ENCODE data around the gene AMPD3. TPM values are rescaled to one million over a fixed set of nuclear protein-coding genes. Genes with fewer than 3 reads are reported as not detected.

AMPD3 gene
- total and polyA plus RNA-seq, 2 donors (not counting 3 experiments of a cell fraction or from before 2014, with no cell fraction given) = 1.4 to 2.5 TPM

DNA sequence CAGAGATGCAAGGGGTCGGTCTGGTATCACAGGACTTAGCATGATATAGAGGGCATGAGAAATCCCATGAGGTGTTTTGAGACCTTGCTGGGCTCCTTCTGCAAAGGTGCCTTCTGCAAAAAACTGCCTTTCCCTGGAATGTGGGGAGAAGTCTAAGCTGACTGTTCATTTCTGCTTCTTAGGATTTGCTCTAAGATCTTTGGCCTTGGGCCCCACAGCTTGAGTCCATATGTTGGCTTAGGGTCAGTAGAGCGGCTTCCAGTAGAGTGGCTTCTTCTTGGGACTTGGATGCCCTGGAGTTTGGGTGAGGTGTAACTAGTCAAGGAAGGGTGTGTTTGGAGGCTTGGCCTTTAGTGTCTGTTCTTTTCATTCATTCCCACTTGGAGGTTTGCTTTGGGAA lies 37.0 kb downstream of the AMPD3 start:
- H4K20me1 ChIP-seq (replicated peaks; ENCODE audit: control insufficient read depth, extremely low read depth, insufficient read depth, low read length) = no peaks in the 10 kb centered on the region
- H2AFZ ChIP-seq (ENCODE audit: low read depth, low read length) = no peak overlapping the region
- dilution Hi-C loops (cut with MboI; ENCODE audit: extremely low pct_ligation_motif_present, low sequenced_read_pairs) (no loop called here), intact Hi-C loops (cut with micrococcal nuclease) (no loop called here)
- no peak overlapping the region for H3K27ac ChIP-seq (ENCODE audit: insufficient read depth, low read depth, low read length)
- no peak for TF ChIP-seq MYC (IDR thresholded peaks at IDR 0.05; ENCODE audit: low read depth, low read length)
- TF ChIP-seq GATA2 (IDR thresholded peaks at IDR 0.05; ENCODE audit: insufficient read depth, insufficient read length, low read depth, low read length) = no peak
- TF ChIP-seq POLR2AphosphoS5 (IDR thresholded peaks at IDR 0.05; ENCODE audit: insufficient read depth, low read depth, low read length) = no peak
- TF ChIP-seq, protein P1, sequence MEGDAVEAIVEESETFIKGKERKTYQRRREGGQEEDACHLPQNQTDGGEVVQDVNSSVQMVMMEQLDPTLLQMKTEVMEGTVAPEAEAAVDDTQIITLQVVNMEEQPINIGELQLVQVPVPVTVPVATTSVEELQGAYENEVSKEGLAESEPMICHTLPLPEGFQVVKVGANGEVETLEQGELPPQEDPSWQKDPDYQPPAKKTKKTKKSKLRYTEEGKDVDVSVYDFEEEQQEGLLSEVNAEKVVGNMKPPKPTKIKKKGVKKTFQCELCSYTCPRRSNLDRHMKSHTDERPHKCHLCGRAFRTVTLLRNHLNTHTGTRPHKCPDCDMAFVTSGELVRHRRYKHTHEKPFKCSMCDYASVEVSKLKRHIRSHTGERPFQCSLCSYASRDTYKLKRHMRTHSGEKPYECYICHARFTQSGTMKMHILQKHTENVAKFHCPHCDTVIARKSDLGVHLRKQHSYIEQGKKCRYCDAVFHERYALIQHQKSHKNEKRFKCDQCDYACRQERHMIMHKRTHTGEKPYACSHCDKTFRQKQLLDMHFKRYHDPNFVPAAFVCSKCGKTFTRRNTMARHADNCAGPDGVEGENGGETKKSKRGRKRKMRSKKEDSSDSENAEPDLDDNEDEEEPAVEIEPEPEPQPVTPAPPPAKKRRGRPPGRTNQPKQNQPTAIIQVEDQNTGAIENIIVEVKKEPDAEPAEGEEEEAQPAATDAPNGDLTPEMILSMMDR (IDR thresholded peaks at IDR 0.05; ENCODE audit: extremely low read depth in 1 of 2, insufficient read depth in 1 of 2, low read depth in 1 of 2, low read length in 2 of 2) = no peak
- TF ChIP-seq FOS (IDR thresholded peaks at IDR 0.05; ENCODE audit: borderline replicate concordance, insufficient read depth, low read length) = no peak
- TF ChIP-seq EZH2 (IDR thresholded peaks at IDR 0.05; ENCODE audit: borderline replicate concordance, low read depth, low read length, severe bottlenecking) = no peak
- TF ChIP-seq POLR2A (IDR thresholded peaks at IDR 0.05; ENCODE audit: low read depth, low read length) = no peak
- no peak for TF ChIP-seq JUN (IDR thresholded peaks at IDR 0.05; ENCODE audit: borderline replicate concordance, insufficient read depth, insufficient read length, low read depth)
- TF ChIP-seq, protein P2, sequence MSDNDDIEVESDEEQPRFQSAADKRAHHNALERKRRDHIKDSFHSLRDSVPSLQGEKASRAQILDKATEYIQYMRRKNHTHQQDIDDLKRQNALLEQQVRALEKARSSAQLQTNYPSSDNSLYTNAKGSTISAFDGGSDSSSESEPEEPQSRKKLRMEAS (IDR thresholded peaks at IDR 0.05; ENCODE audit: insufficient read depth, insufficient read length) = no peak
- no peak overlapping the region for H3K9ac ChIP-seq (replicated peaks; ENCODE audit: extremely low read depth, insufficient read depth, low read length)
- H3K36me3 ChIP-seq (ENCODE audit: control insufficient read depth in 2 of 2, extremely low read depth in 1 of 2, insufficient read depth in 2 of 2, low read length in 2 of 2) = no peaks in the 10 kb centered on the region
- no peak overlapping the region for H3K4me2 ChIP-seq (ENCODE audit: insufficient read depth, low read length)
- FAIRE-seq (no peak), DNase-seq (ENCODE audit: low read depth, low spot score) (no peak)
- peaks cover 17% of the 10 kb centered on the region for H3K4me1 ChIP-seq (ENCODE audit: control insufficient read depth, extremely low read depth, insufficient read depth, low read length)
- no TSS peak for BruUV-seq (replicated peaks)
- H3K79me2 ChIP-seq (ENCODE audit: control insufficient read depth, insufficient read depth, low read length) = no peaks in the 10 kb centered on the region
- H3K27me3 ChIP-seq (ENCODE audit: control insufficient read depth in 2 of 2, insufficient read depth in 2 of 2, low read length in 2 of 2) = no peaks in the 10 kb centered on the region
- ChIA-PET POLR2A (no interaction called here), CTCF (interaction anchor here (0.9 to 1.3 kb wide), 2 partner anchors 10 to 14 kb away, joined by 3 read pairs; no protein-coding TSS in a partner anchor)
- no peak overlapping the region for H3K4me3 ChIP-seq (replicated peaks in 1 of 3; ENCODE audit: insufficient read depth in 1 of 3, low read depth in 1 of 3, low read length in 3 of 3)
- H3K9me1 ChIP-seq (replicated peaks; ENCODE audit: control insufficient read depth, extremely low read depth, insufficient read depth, low read length) = no peaks in the 10 kb centered on the region
- no peaks in the 10 kb centered on the region for H3K9me3 ChIP-seq (replicated peaks; ENCODE audit: control insufficient read depth, insufficient read depth, low read length)

Data from endothelial cell of umbilical vein (primary cell).